Astrocyte (in vitro differentiated cells and primary cell): ENCODE measurements around the gene ULK3. TPM values are rescaled to one million over a fixed set of nuclear protein-coding genes. Genes with fewer than 3 reads are reported as not detected.
A peak's percentile ranks its signal among the peaks of the same experiment; 100 is the strongest.

Experiments
- DNase-seq: peaks from one replicate; pipeline ENCODE4 v3.0.0-alpha.2; 2010; ENCODE audit warnings: low read depth
- FAIRE-seq: peaks from 2 replicates; lab custom pipeline; 2011; peaks lifted over from hg19 to GRCh38; lab: Jason Lieb, UNC
- H2AFZ ChIP-seq: 2 replicates; pipeline ENCODE4 v1.6.0; 2012; ENCODE audit warnings: low read depth, low read length, inconsistent platforms
- H3K27ac ChIP-seq: 2 replicates; pipeline ENCODE4 v1.5.1; 2011; ENCODE audit warnings: low read depth, low read length, inconsistent platforms
- H3K27me3 ChIP-seq: 2 replicates; pipeline ENCODE4 v1.6.0; 2011; ENCODE audit warnings: low read length, inconsistent platforms; ENCODE audit not compliant: insufficient read depth
- H3K36me3 ChIP-seq: 2 replicates; pipeline ENCODE4 v1.5.1; 2011; ENCODE audit warnings: low read length, inconsistent platforms; ENCODE audit not compliant: insufficient read depth
- H3K4me1 ChIP-seq: 2 replicates; pipeline ENCODE4 v1.5.1; 2011; ENCODE audit warnings: low read length, inconsistent platforms; ENCODE audit not compliant: insufficient read depth
- H3K4me2 ChIP-seq: 2 replicates; pipeline ENCODE4 v1.6.0; 2012; ENCODE audit warnings: low read length, inconsistent platforms
- H3K4me3 ChIP-seq: 2 replicates; pipeline ENCODE4 v1.5.1; 2011; ENCODE audit warnings: low read depth, mild to moderate bottlenecking, low read length, inconsistent platforms; ENCODE audit not compliant: insufficient read depth
- H3K79me2 ChIP-seq: 2 replicates; pipeline ENCODE4 v1.6.0; 2012; ENCODE audit warnings: mild to moderate bottlenecking, low read length, inconsistent platforms; ENCODE audit not compliant: insufficient read depth
- H3K9ac ChIP-seq: 2 replicates; pipeline ENCODE4 v1.6.0; 2012; ENCODE audit warnings: mild to moderate bottlenecking, low read length, inconsistent platforms
- H3K9me3 ChIP-seq: 2 replicates; pipeline ENCODE4 v1.5.1; 2012; ENCODE audit warnings: low read depth, mild to moderate bottlenecking, low read length, inconsistent platforms; ENCODE audit not compliant: insufficient read depth
- H4K20me1 ChIP-seq: 2 replicates; pipeline ENCODE4 v1.6.0; 2012; ENCODE audit warnings: low read length, inconsistent platforms; ENCODE audit not compliant: insufficient read depth
- H3K27ac Mint-ChIP-seq: one replicate; pipeline ENCODE4 v1.8.0; 2021; ENCODE audit warnings: mild to moderate bottlenecking, mixed read lengths; ENCODE audit not compliant: unreplicated experiment
- H3K27me3 Mint-ChIP-seq: one replicate; pipeline ENCODE4 v1.8.0; 2021; ENCODE audit warnings: low read depth, mixed read lengths; ENCODE audit not compliant: unreplicated experiment
- H3K36me3 Mint-ChIP-seq: one replicate; pipeline ENCODE4 v1.8.0; 2021; ENCODE audit warnings: low read depth, mixed read lengths; ENCODE audit not compliant: unreplicated experiment
- H3K4me1 Mint-ChIP-seq: one replicate; pipeline ENCODE4 v1.8.0; 2021; ENCODE audit warnings: low read depth, mixed read lengths; ENCODE audit not compliant: unreplicated experiment
- H3K4me3 Mint-ChIP-seq: one replicate; pipeline ENCODE4 v1.8.0; 2021; ENCODE audit warnings: mild to moderate bottlenecking, moderate library complexity, mixed read lengths; ENCODE audit not compliant: unreplicated experiment
- H3K9me3 Mint-ChIP-seq: one replicate; pipeline ENCODE4 v1.8.0; 2021; ENCODE audit warnings: mild to moderate bottlenecking, mixed read lengths; ENCODE audit not compliant: unreplicated experiment
- CTCF ChIP-seq: IDR thresholded peaks from 2 replicates; pipeline ENCODE4 v1.5.1; 2011; ENCODE audit warnings: low read depth, mild to moderate bottlenecking, inconsistent platforms, low read length, moderate library complexity; ENCODE audit not compliant: insufficient read depth
- EZH2 ChIP-seq: IDR thresholded peaks from 2 replicates; pipeline ENCODE4 v1.6.1; 2012; ENCODE audit warnings: mild to moderate bottlenecking, low read length, inconsistent platforms; ENCODE audit not compliant: insufficient read depth
- total RNA-seq: library from RNA; stranded (reverse); gene quantifications from 2 replicates; pipeline ENCODE4 v1.2.1, GENCODE V29; 2021

Gene ULK3
- total RNA-seq, 1 donor from 2014 or later, result 15.6 TPM

GRCh38 chr15:74828835-74829234, 14.1 kb downstream of the ULK3 start:
- Histone ChIP-seq H3K27ac (no peak overlapping the region), H3K4me3 (no peak overlapping the region), H2AFZ (no peak overlapping the region), H3K9me3 (no peaks in the 10 kb centered on the region), H3K9ac (no peak overlapping the region), H3K79me2 (no peaks in the 10 kb centered on the region), H4K20me1 (peaks cover 5% of the 10 kb centered on the region), H3K36me3 (no peaks in the 10 kb centered on the region), H3K4me1 (no peaks in the 10 kb centered on the region), H3K4me2 (no peak overlapping the region), H3K27me3 (peaks cover 29% of the 10 kb centered on the region)
- FAIRE-seq (no peak), DNase-seq (no peak)
- peaks cover 67% of the 10 kb centered on the region for H3K27me3 Mint-ChIP-seq
- H3K4me3 Mint-ChIP-seq, result no peak overlapping the region
- peaks cover 3% of the 10 kb centered on the region for H3K36me3 Mint-ChIP-seq
- no peak overlapping the region for H3K27ac Mint-ChIP-seq
- no peak for TF ChIP-seq CTCF
- no peak for TF ChIP-seq EZH2
- H3K9me3 Mint-ChIP-seq, result no peaks in the 10 kb centered on the region
- H3K4me1 Mint-ChIP-seq, result no peaks in the 10 kb centered on the region

- Mint-ChIP-seq H3K27ac (no peak overlapping the region), H3K4me3 (no peak overlapping the region), H3K36me3 (no peaks in the 10 kb centered on the region), H3K4me1 (no peaks in the 10 kb centered on the region), H3K9me3 (no peaks in the 10 kb centered on the region), H3K27me3 (peaks cover 67% of the 10 kb centered on the region)
- Histone ChIP-seq H3K27me3 (peaks cover 29% of the 10 kb centered on the region), H3K27ac (no peak overlapping the region), H3K9ac (no peak overlapping the region), H3K36me3 (no peaks in the 10 kb centered on the region), H4K20me1 (peaks cover 5% of the 10 kb centered on the region), H3K4me2 (no peak overlapping the region), H3K9me3 (no peaks in the 10 kb centered on the region), H3K4me3 (no peak overlapping the region), H3K4me1 (no peaks in the 10 kb centered on the region), H3K79me2 (no peaks in the 10 kb centered on the region), H2AFZ (no peak overlapping the region)
- TF ChIP-seq EZH2, result no peak
- TF ChIP-seq CTCF, result no peak
- no peak for FAIRE-seq
- DNase-seq, result no peak
Measured at GRCh38 chr15:74827614-74828013, 15.3 kb downstream of the ULK3 start.

- DNase-seq (no peak), FAIRE-seq (no peak)
- Histone ChIP-seq H3K9ac (no peak overlapping the region), H4K20me1 (peaks cover 5% of the 10 kb centered on the region), H3K4me1 (no peaks in the 10 kb centered on the region), H3K27ac (no peak overlapping the region), H3K27me3 (peaks cover 29% of the 10 kb centered on the region), H3K9me3 (no peaks in the 10 kb centered on the region), H3K36me3 (no peaks in the 10 kb centered on the region), H3K4me2 (no peak overlapping the region), H3K4me3 (no peak overlapping the region), H2AFZ (no peak overlapping the region), H3K79me2 (no peaks in the 10 kb centered on the region)
- Mint-ChIP-seq H3K4me3 (no peak overlapping the region), H3K27me3 (peaks cover 72% of the 10 kb centered on the region), H3K9me3 (no peaks in the 10 kb centered on the region), H3K36me3 (no peaks in the 10 kb centered on the region), H3K27ac (no peak overlapping the region), H3K4me1 (no peaks in the 10 kb centered on the region)
- TF ChIP-seq CTCF, result no peak
- TF ChIP-seq EZH2, result peak; percentile 57
Measured at GRCh38 chr15:74826921-74827320, 16.0 kb downstream of the ULK3 start.
